ENCODE data around the gene KCNC1. TPM values are rescaled to one million over a fixed set of nuclear protein-coding genes. Genes with fewer than 3 reads are reported as not detected.
A peak's percentile ranks its signal among the peaks of the same experiment; 100 is the strongest.

Gene KCNC1
- total and polyA plus RNA-seq, 2 of the 13 experiments (the other 11 are each of a cell fraction or from before 2014, with no cell fraction given): 0.01 to 0.04 TPM

- TF ChIP-seq DZIP1 (CRISPR knock-in tag; IDR thresholded peaks at IDR 0.05): no peak
- TF ChIP-seq FOXC1 (CRISPR knock-in tag; IDR thresholded peaks at IDR 0.05; ENCODE audit: borderline replicate concordance): peak; percentile 88
- TF ChIP-seq HNRNPLL (IDR thresholded peaks at IDR 0.05; ENCODE audit: low read depth, low read length, poor library complexity, severe bottlenecking): no peak
- no peak for TF ChIP-seq ZFP62 (CRISPR knock-in tag; IDR thresholded peaks at IDR 0.05)
- TF ChIP-seq MIXL1 (CRISPR knock-in tag; IDR thresholded peaks at IDR 0.05): peak; percentile 94
- TF ChIP-seq LRRFIP1 (CRISPR knock-in tag; conservative IDR thresholded peaks at IDR 0.05): no peak
- TF ChIP-seq ZNF768 (CRISPR knock-in tag; IDR thresholded peaks at IDR 0.05): peak; percentile 65; the same call in 1 of the 2 replicates
- peak; percentile 87 for TF ChIP-seq MAX (IDR thresholded peaks at IDR 0.05)
- no peak for TF ChIP-seq XBP1 (CRISPR knock-in tag; IDR thresholded peaks at IDR 0.05)
- peak; percentile 88; the same call in 1 of the 2 replicates for TF ChIP-seq ZBTB46 (CRISPR knock-in tag; IDR thresholded peaks at IDR 0.05; ENCODE audit: borderline replicate concordance)
- no peak for TF ChIP-seq PAWR (CRISPR knock-in tag; IDR thresholded peaks at IDR 0.05; ENCODE audit: borderline replicate concordance)
- TF ChIP-seq ZBTB20 (CRISPR knock-in tag; IDR thresholded peaks at IDR 0.05; ENCODE audit: borderline replicate concordance, low read depth): peak; percentile 78; the same call in 1 of the 2 replicates
- TF ChIP-seq ZNF883 (CRISPR knock-in tag; IDR thresholded peaks at IDR 0.05; ENCODE audit: not compliant biosample characterization): peak; percentile 92
- TF ChIP-seq CCDC6 (CRISPR knock-in tag; IDR thresholded peaks at IDR 0.05): peak; percentile 88; the same call in 1 of the 2 replicates
- peak; percentile 86 for TF ChIP-seq BCL3 (CRISPR knock-in tag; IDR thresholded peaks at IDR 0.05)
- TF ChIP-seq E2F2 (CRISPR knock-in tag; IDR thresholded peaks at IDR 0.05; ENCODE audit: borderline replicate concordance): no peak; the same call in 1 of the 2 replicates
Measured at GRCh38 chr11:17770048-17770652, 35.6 kb downstream of the KCNC1 start (continued).

Data from HepG2 (cell line).